MM.1S (cell line): ENCODE data around the gene C15orf62.

ENCODE experiments used
- DNase-seq: peaks from one replicate; pipeline ENCODE4 v3.0.0-alpha.2; 2015
- H2AFZ ChIP-seq: fragments of 300-600 bp; sonication (generic); 2 replicates; pipeline ENCODE4 v1.6.0; 2016; ENCODE audit warnings: antibody characterized with exemption, low read length
- H3F3A ChIP-seq: fragments of 300-600 bp; sonication (generic); 2 replicates; pipeline ENCODE4 v1.6.1; 2016; ENCODE audit warnings: mild to moderate bottlenecking, antibody characterized with exemption, low read length, moderate library complexity, mixed read lengths; ENCODE audit not compliant: insufficient read depth
- H3K27ac ChIP-seq: fragments of 300-600 bp; sonication (generic); 2 replicates; pipeline ENCODE4 v1.5.1; 2016; ENCODE audit warnings: mild to moderate bottlenecking, low read length
- H3K27me3 ChIP-seq: fragments of 300-600 bp; sonication (generic); replicated peaks from 2 replicates; pipeline ENCODE4 v1.6.0; 2016; ENCODE audit warnings: low read length; ENCODE audit not compliant: insufficient read depth
- H3K36me3 ChIP-seq: fragments of 300-600 bp; sonication (generic); replicated peaks from 2 replicates; pipeline ENCODE4 v1.6.1; 2016; ENCODE audit warnings: mild to moderate bottlenecking, low read length, mixed read lengths; ENCODE audit not compliant: insufficient read depth
- H3K4me1 ChIP-seq: fragments of 300-600 bp; sonication (generic); 2 replicates; pipeline ENCODE4 v1.6.1; 2016; ENCODE audit warnings: low read length, mixed read lengths
- H3K4me2 ChIP-seq: fragments of 300-600 bp; sonication (generic); 2 replicates; pipeline ENCODE4 v1.6.0; 2016; ENCODE audit warnings: low read depth, low read length
- H3K4me3 ChIP-seq: fragments of 300-600 bp; sonication (generic); 2 replicates; pipeline ENCODE4 v1.5.1; 2016; ENCODE audit warnings: low read length, mixed read lengths
- H3K79me2 ChIP-seq: fragments of 300-600 bp; sonication (generic); 2 replicates; pipeline ENCODE4 v1.6.1; 2016; ENCODE audit warnings: mixed run types, low read length, mixed read lengths
- H3K9ac ChIP-seq: fragments of 300-600 bp; sonication (generic); 2 replicates; pipeline ENCODE4 v1.6.1; 2016; ENCODE audit warnings: low read length, mixed read lengths
- H3K9me2 ChIP-seq: fragments of 300-600 bp; sonication (generic); replicated peaks from 2 replicates; pipeline ENCODE4 v1.6.1; 2016; ENCODE audit warnings: mild to moderate bottlenecking, low read length, mixed read lengths; ENCODE audit not compliant: insufficient read depth
- H3K9me3 ChIP-seq: fragments of 300-600 bp; sonication (generic); replicated peaks from 2 replicates; pipeline ENCODE4 v1.6.1; 2016; ENCODE audit warnings: mild to moderate bottlenecking, low read length, mixed read lengths; ENCODE audit not compliant: insufficient read depth
- H4K20me1 ChIP-seq: fragments of 300-600 bp; sonication (generic); 2 replicates; pipeline ENCODE4 v1.6.1; 2016; ENCODE audit warnings: mild to moderate bottlenecking, low read length, moderate library complexity, mixed read lengths; ENCODE audit not compliant: insufficient read depth
- CTCF ChIP-seq: fragments of 300-600 bp; sonication (generic); IDR thresholded peaks from 2 replicates; pipeline ENCODE4 v1.5.1; 2016; ENCODE audit warnings: antibody characterized with exemption, low read length, mixed read lengths
- EZH2 ChIP-seq: fragments of 300-600 bp; sonication (generic); optimal IDR thresholded peaks from 2 replicates; pipeline ENCODE3; 2017; ENCODE audit warnings: low read depth, mild to moderate bottlenecking, antibody characterized with exemption, low read length, mixed read lengths
- EZH2phosphoT487 ChIP-seq: fragments of 300-600 bp; sonication (generic); IDR thresholded peaks from 2 replicates; pipeline ENCODE4 v1.6.1; 2018; ENCODE audit warnings: antibody characterized with exemption, low read length

The C15orf62 gene

DNA sequence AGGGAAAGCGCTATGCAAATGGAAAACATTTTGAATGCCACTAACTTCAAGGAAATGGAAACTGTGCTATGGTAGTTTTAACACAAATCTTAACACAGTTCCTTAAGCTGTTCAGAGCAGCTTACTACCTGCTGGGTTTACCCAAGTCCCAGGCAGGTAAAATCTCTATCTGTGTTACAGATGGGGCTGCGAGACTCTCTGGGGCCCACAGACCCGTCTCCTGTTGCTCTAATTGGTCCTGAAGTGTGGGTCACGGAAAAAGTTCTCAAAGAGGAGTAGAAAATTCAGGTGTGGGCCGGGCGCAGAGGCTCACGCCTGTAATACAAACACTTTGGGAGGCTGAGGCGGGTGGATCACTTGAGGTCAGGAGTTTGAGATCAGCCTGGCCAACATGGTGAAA, 20.2 kb downstream of the C15orf62 start:
- Histone ChIP-seq H3K36me3 (no peaks in the 10 kb centered on the region), H3K4me3 (no peak overlapping the region), H3K4me1 (no peaks in the 10 kb centered on the region), H4K20me1 (no peaks in the 10 kb centered on the region), H3K27me3 (no peaks in the 10 kb centered on the region), H3K4me2 (no peak overlapping the region), H3K79me2 (peaks cover 5% of the 10 kb centered on the region; the same call in 1 of the 2 replicates), H3K9ac (no peak overlapping the region), H3K27ac (no peak overlapping the region), H3K9me2 (no peaks in the 10 kb centered on the region), H2AFZ (no peak overlapping the region), H3F3A (no peaks in the 10 kb centered on the region), H3K9me3 (no peaks in the 10 kb centered on the region)
- no peak for DNase-seq
- TF ChIP-seq CTCF (no peak), EZH2 (no peak), EZH2phosphoT487 (no peak)

- no peak for DNase-seq
- TF ChIP-seq EZH2phosphoT487 (no peak), EZH2 (no peak), CTCF (no peak)
- no peak overlapping the region for H2AFZ ChIP-seq
- H3K9ac ChIP-seq, result no peak overlapping the region
- H3K27ac ChIP-seq, result no peak overlapping the region
- no peaks in the 10 kb centered on the region for H3K36me3 ChIP-seq
- H3K9me3 ChIP-seq, result no peaks in the 10 kb centered on the region
- H3K4me2 ChIP-seq, result no peak overlapping the region
- no peaks in the 10 kb centered on the region for H4K20me1 ChIP-seq
- H3K4me1 ChIP-seq, result no peaks in the 10 kb centered on the region
- peaks cover 5% of the 10 kb centered on the region; the same call in 1 of the 2 replicates for H3K79me2 ChIP-seq
- no peaks in the 10 kb centered on the region for H3K9me2 ChIP-seq
- no peaks in the 10 kb centered on the region for H3K27me3 ChIP-seq
- H3K4me3 ChIP-seq, result no peak overlapping the region
- no peaks in the 10 kb centered on the region for H3F3A ChIP-seq
These were observed 20.9 kb downstream of the C15orf62 start for GRCh38 chr15:40790718-40791117.

DNA sequence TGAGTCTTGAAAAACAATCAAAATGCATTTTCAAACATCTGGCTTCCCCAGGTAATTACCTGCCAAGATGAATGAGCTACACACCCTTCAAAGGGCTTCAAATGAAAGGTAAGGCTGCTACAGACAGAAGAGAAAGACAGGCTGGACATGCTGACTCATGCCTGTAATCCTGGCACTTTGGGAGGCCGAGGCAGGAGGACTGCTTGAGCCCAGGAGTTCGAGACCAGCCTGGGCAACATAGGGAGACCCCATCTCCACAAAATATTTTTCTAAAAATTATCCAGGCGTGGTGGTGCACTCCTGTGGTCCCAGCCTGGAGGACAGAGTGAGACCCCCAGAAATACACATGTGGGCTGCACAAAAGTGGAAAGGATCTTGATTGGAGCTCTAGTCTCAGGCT, 22.6 kb downstream of the C15orf62 start:
- Histone ChIP-seq H3K9me3 (no peaks in the 10 kb centered on the region), H4K20me1 (no peaks in the 10 kb centered on the region), H3K9ac (no peak overlapping the region), H3K36me3 (no peaks in the 10 kb centered on the region), H2AFZ (no peak overlapping the region), H3F3A (no peaks in the 10 kb centered on the region), H3K27me3 (no peaks in the 10 kb centered on the region), H3K4me2 (no peak overlapping the region), H3K4me1 (no peaks in the 10 kb centered on the region), H3K9me2 (no peaks in the 10 kb centered on the region), H3K79me2 (peaks cover 5% of the 10 kb centered on the region; the same call in 1 of the 2 replicates), H3K27ac (no peak overlapping the region), H3K4me3 (no peak overlapping the region)
- TF ChIP-seq CTCF (no peak), EZH2 (no peak), EZH2phosphoT487 (no peak)
- no peak for DNase-seq
